Mesothelial cell of epicardium (in vitro differentiated cells): ENCODE results near the gene SHC2. TPM values are rescaled to one million over a fixed set of nuclear protein-coding genes. Genes with fewer than 3 reads are reported as not detected.

Experiments
- DNase-seq, 2 experiments: peaks; one replicate each; pipeline ENCODE4 v3.0.0; 2021; ENCODE audit warnings: low spot score in 2 of 2; ENCODE audit not compliant: unreplicated experiment in 2 of 2
- H3K27ac Mint-ChIP-seq: 2 replicates; pipeline ENCODE4 v1.8.0; 2021; ENCODE audit warnings: mixed read lengths
- H3K27me3 Mint-ChIP-seq: 2 replicates; pipeline ENCODE4 v1.8.0; 2021; ENCODE audit warnings: low read depth, mixed read lengths
- H3K36me3 Mint-ChIP-seq: 2 replicates; pipeline ENCODE4 v1.8.0; 2021; ENCODE audit warnings: mixed read lengths
- H3K4me1 Mint-ChIP-seq: 2 replicates; pipeline ENCODE4 v1.8.0; 2021; ENCODE audit warnings: mixed read lengths
- H3K4me3 Mint-ChIP-seq: 2 replicates; pipeline ENCODE4 v1.8.0; 2021; ENCODE audit warnings: mild to moderate bottlenecking, moderate library complexity, mixed read lengths
- H3K9me3 Mint-ChIP-seq: 2 replicates; pipeline ENCODE4 v1.8.0; 2021; ENCODE audit warnings: mixed read lengths
- CTCF ChIP-seq: fragments of 200-600 bp; sonication (generic); IDR thresholded peaks from one replicate; pipeline ENCODE4 v1.5.0; 2021; ENCODE audit warnings: antibody characterized with exemption; ENCODE audit not compliant: unreplicated experiment
- total RNA-seq: library from RNA; stranded (reverse); gene quantifications from 3 replicates; pipeline ENCODE4 v1.2.1, GENCODE V29; 2021

The SHC2 gene
- total RNA-seq, 1 donor from 2014 or later: 86.4 TPM

- no peak overlapping the region for H3K4me3 Mint-ChIP-seq
- H3K27me3 Mint-ChIP-seq: peaks cover 44% of the 10 kb centered on the region
- H3K9me3 Mint-ChIP-seq: no peaks in the 10 kb centered on the region
- H3K36me3 Mint-ChIP-seq: no peaks in the 10 kb centered on the region
- no peak for TF ChIP-seq CTCF
- H3K27ac Mint-ChIP-seq: no peak overlapping the region
- DNase-seq: no peak
- H3K4me1 Mint-ChIP-seq: peaks cover 10% of the 10 kb centered on the region
Measured at GRCh38 chr19:366951-367350, 93.9 kb downstream of the SHC2 start.

Other genes starting within 250 kb of the SHC2 start
- gene PLPP2, start 169.6 kb downstream of the SHC2 start, total RNA-seq: 8.0 to 8.8 TPM (median 8.4 TPM) in 3 replicates
- gene MIER2, start 116.2 kb downstream of the SHC2 start, total RNA-seq: 47.1 to 50.5 TPM (median 47.6 TPM) in 3 replicates
- 7.8 to 8.1 TPM (median 7.9 TPM) in 3 replicates for gene C2CD4C, start 51.9 kb downstream of the SHC2 start, total RNA-seq
- gene MADCAM1, start 35.5 kb upstream of the SHC2 start, total RNA-seq: 0.75 to 1.1 TPM (median 0.98 TPM) in 3 replicates
- 30.8 to 32.4 TPM (median 32.3 TPM) in 3 replicates for gene TPGS1, start 46.5 kb upstream of the SHC2 start, total RNA-seq
- gene CDC34, start 70.7 kb upstream of the SHC2 start, total RNA-seq: 98.1 to 106 TPM (median 99.5 TPM) in 3 replicates
- 0.25 to 0.40 TPM (median 0.29 TPM) in 3 replicates for gene GZMM, start 83.0 kb upstream of the SHC2 start, total RNA-seq
- 414 to 431 TPM (median 414 TPM) in 3 replicates for gene BSG, start 111.6 kb upstream of the SHC2 start, total RNA-seq
- gene HCN2, start 128.8 kb upstream of the SHC2 start, total RNA-seq: 1.1 to 1.6 TPM (median 1.5 TPM) in 3 replicates
- gene POLRMT, start 172.5 kb upstream of the SHC2 start, total RNA-seq: 49.5 to 56.4 TPM (median 56.4 TPM) in 3 replicates
- 0.25 to 0.38 TPM in 2 of 3 replicates, not detected in the other for gene FGF22, start 178.8 kb upstream of the SHC2 start, total RNA-seq
- 41.6 to 47.3 TPM (median 47.1 TPM) in 3 replicates for gene RNF126, start 202.2 kb upstream of the SHC2 start, total RNA-seq
- 64.1 to 65.5 TPM (median 64.6 TPM) in 3 replicates for gene FSTL3, start 215.4 kb upstream of the SHC2 start, total RNA-seq
- gene PRSS57, start 234.4 kb upstream of the SHC2 start, total RNA-seq: not detected in 3 replicates
- 80.5 to 87.1 TPM (median 86.9 TPM) in 3 replicates for gene PALM, start 247.9 kb upstream of the SHC2 start, total RNA-seq